ENCODE results near the gene ZNF512B.
"Not testable (repeated sequence)": the region's sequence is repeated elsewhere in the genome, so short reads cannot be mapped to it uniquely, and the experiment has no call there.

GRCh38 chr20:63976511-63976910 lies 6.8 kb upstream of the ZNF512B start:
- not testable (repeated sequence) for TF ChIP-seq CTCF, POLR2A (IDR thresholded peaks at IDR 0.05)
